H1 (cell line): ENCODE results near the gene TMEM89. TPM values are rescaled to one million over a fixed set of nuclear protein-coding genes. Genes with fewer than 3 reads are reported as not detected.

Experiments
- ASH2L ChIP-seq: fragments of 200-600, 300-600 bp; sonication (generic); IDR thresholded peaks from one replicate; pipeline ENCODE4 v1.7.1; 2017; ENCODE audit warnings: low read length
- CREB1 ChIP-seq: IDR thresholded peaks from 2 replicates; pipeline ENCODE4 v1.6.1; 2012; ENCODE audit warnings: inconsistent platforms
- NRF1 ChIP-seq: IDR thresholded peaks from 2 replicates; pipeline ENCODE4 v1.6.1; 2011; ENCODE audit warnings: mild to moderate bottlenecking, low read depth, low read length, improper control_type of control experiment
- RXRA ChIP-seq: IDR thresholded peaks from 2 replicates; pipeline ENCODE4 v1.6.1; 2011; ENCODE audit warnings: low read depth, mild to moderate bottlenecking, low read length, moderate library complexity; ENCODE audit not compliant: insufficient read depth
- SP4 ChIP-seq: IDR thresholded peaks from 2 replicates; pipeline ENCODE4 v1.6.1; 2012; ENCODE audit warnings: low read length, inconsistent platforms
- YY1 ChIP-seq: IDR thresholded peaks from 2 replicates; pipeline ENCODE4 v1.6.1; 2011; ENCODE audit warnings: low read depth, mild to moderate bottlenecking, low read length
- polyA plus RNA-seq, 7 experiments: library from polyadenylated mRNA; depleted of rRNA in 3 of 7; stranded (reverse) in 5 of 7; unstranded in 2 of 7; fragments of >200 nt in 5 of 7; fragments of 200-250 nt in 2 of 7; gene quantifications; 1 replicate in 5 of 7; 2 replicates in 1 of 7; 4 replicates in 1 of 7; pipeline versions ENCODE4 v1.2.1 to v1.2.3, GENCODE V29; 2011 to 2013; ENCODE audit warnings: missing spikeins in 2 of 7, mixed read lengths in 2 of 7
- total RNA-seq: library from RNA; stranded (reverse); fragmentation: NEBNext Ultra II Directional; extraction: Animal tissue kit (Norgen Biotek cat#: 25700); gene quantifications from 2 replicates; pipeline ENCODE4 v1.2.1, GENCODE V29; 2021
- TF ChIP-seq, protein P1 (sequence below): fragments of 300-600 bp; sonication (generic); IDR thresholded peaks from 2 replicates; pipeline ENCODE4 v1.7.1; 2012; ENCODE audit warnings: low read length, moderate library complexity, mild to moderate bottlenecking, inconsistent platforms; ENCODE audit not compliant: insufficient replicate concordance
- TF ChIP-seq, protein P2 (sequence below): IDR thresholded peaks from 2 replicates; pipeline ENCODE4 v1.6.1; 2011; ENCODE audit warnings: low read depth, mild to moderate bottlenecking, low read length; ENCODE audit not compliant: insufficient read depth
- TF ChIP-seq, protein P3 (sequence below): IDR thresholded peaks from 2 replicates; pipeline ENCODE4 v1.6.1; 2011; ENCODE audit warnings: low read length, improper control_type of control experiment

Gene TMEM89
- total and polyA plus RNA-seq, 2 of the 8 experiments (the other 6 are each of a cell fraction or from before 2014, with no cell fraction given): not detected

- TF ChIP-seq, protein P1, sequence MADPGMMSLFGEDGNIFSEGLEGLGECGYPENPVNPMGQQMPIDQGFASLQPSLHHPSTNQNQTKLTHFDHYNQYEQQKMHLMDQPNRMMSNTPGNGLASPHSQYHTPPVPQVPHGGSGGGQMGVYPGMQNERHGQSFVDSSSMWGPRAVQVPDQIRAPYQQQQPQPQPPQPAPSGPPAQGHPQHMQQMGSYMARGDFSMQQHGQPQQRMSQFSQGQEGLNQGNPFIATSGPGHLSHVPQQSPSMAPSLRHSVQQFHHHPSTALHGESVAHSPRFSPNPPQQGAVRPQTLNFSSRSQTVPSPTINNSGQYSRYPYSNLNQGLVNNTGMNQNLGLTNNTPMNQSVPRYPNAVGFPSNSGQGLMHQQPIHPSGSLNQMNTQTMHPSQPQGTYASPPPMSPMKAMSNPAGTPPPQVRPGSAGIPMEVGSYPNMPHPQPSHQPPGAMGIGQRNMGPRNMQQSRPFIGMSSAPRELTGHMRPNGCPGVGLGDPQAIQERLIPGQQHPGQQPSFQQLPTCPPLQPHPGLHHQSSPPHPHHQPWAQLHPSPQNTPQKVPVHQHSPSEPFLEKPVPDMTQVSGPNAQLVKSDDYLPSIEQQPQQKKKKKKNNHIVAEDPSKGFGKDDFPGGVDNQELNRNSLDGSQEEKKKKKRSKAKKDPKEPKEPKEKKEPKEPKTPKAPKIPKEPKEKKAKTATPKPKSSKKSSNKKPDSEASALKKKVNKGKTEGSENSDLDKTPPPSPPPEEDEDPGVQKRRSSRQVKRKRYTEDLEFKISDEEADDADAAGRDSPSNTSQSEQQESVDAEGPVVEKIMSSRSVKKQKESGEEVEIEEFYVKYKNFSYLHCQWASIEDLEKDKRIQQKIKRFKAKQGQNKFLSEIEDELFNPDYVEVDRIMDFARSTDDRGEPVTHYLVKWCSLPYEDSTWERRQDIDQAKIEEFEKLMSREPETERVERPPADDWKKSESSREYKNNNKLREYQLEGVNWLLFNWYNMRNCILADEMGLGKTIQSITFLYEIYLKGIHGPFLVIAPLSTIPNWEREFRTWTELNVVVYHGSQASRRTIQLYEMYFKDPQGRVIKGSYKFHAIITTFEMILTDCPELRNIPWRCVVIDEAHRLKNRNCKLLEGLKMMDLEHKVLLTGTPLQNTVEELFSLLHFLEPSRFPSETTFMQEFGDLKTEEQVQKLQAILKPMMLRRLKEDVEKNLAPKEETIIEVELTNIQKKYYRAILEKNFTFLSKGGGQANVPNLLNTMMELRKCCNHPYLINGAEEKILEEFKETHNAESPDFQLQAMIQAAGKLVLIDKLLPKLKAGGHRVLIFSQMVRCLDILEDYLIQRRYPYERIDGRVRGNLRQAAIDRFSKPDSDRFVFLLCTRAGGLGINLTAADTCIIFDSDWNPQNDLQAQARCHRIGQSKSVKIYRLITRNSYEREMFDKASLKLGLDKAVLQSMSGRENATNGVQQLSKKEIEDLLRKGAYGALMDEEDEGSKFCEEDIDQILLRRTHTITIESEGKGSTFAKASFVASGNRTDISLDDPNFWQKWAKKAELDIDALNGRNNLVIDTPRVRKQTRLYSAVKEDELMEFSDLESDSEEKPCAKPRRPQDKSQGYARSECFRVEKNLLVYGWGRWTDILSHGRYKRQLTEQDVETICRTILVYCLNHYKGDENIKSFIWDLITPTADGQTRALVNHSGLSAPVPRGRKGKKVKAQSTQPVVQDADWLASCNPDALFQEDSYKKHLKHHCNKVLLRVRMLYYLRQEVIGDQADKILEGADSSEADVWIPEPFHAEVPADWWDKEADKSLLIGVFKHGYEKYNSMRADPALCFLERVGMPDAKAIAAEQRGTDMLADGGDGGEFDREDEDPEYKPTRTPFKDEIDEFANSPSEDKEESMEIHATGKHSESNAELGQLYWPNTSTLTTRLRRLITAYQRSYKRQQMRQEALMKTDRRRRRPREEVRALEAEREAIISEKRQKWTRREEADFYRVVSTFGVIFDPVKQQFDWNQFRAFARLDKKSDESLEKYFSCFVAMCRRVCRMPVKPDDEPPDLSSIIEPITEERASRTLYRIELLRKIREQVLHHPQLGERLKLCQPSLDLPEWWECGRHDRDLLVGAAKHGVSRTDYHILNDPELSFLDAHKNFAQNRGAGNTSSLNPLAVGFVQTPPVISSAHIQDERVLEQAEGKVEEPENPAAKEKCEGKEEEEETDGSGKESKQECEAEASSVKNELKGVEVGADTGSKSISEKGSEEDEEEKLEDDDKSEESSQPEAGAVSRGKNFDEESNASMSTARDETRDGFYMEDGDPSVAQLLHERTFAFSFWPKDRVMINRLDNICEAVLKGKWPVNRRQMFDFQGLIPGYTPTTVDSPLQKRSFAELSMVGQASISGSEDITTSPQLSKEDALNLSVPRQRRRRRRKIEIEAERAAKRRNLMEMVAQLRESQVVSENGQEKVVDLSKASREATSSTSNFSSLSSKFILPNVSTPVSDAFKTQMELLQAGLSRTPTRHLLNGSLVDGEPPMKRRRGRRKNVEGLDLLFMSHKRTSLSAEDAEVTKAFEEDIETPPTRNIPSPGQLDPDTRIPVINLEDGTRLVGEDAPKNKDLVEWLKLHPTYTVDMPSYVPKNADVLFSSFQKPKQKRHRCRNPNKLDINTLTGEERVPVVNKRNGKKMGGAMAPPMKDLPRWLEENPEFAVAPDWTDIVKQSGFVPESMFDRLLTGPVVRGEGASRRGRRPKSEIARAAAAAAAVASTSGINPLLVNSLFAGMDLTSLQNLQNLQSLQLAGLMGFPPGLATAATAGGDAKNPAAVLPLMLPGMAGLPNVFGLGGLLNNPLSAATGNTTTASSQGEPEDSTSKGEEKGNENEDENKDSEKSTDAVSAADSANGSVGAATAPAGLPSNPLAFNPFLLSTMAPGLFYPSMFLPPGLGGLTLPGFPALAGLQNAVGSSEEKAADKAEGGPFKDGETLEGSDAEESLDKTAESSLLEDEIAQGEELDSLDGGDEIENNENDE: no peak
- TF ChIP-seq RXRA (0 out of 2 replicates have a peak, but pooled peaks have one; percentile 4), ASH2L (peak; percentile 37), CREB1 (peak; percentile 70), NRF1 (peak; percentile 82), SP4 (peak; percentile 86; the same call in 1 of the 2 replicates), YY1 (peak; percentile 37; the same call in 1 of the 2 replicates)
- TF ChIP-seq, protein P2, sequence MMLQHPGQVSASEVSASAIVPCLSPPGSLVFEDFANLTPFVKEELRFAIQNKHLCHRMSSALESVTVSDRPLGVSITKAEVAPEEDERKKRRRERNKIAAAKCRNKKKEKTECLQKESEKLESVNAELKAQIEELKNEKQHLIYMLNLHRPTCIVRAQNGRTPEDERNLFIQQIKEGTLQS: no peak
- TF ChIP-seq, protein P3, sequence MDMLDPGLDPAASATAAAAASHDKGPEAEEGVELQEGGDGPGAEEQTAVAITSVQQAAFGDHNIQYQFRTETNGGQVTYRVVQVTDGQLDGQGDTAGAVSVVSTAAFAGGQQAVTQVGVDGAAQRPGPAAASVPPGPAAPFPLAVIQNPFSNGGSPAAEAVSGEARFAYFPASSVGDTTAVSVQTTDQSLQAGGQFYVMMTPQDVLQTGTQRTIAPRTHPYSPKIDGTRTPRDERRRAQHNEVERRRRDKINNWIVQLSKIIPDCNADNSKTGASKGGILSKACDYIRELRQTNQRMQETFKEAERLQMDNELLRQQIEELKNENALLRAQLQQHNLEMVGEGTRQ: peak; percentile 6; the same call in 1 of the 2 replicates
These were observed 40.1 kb upstream of the TMEM89 start (continued) for GRCh38 chr3:48661501-48662144.
